ENCODE results near the gene FOXC1.

The FOXC1 gene

DNA sequence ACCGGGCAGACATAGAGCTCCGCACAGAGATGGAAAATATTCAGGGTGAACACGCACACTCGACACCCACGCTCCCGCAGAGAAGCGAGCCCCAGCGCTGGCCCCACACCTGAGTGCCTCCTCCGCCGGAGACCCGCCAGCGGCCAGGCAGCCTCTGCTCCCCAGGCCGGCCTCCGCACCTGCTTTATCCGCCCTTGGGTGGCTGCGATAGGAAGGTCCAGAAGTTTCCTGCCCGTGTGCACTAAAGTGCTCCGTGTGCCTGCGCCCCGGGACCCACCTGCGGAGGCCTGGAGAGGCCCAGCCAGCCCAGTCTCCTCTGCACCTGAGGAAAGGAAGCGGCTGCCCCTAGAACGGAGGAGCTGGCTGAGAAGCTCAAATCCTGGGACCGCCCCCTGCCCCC is 10.8 kb upstream of the FOXC1 start:
- no peak for DNase-seq (ENCODE audit: low read depth in 2 of 2, low spot score in 1 of 2)

- no peak for DNase-seq (ENCODE audit: low read depth in 2 of 2, low spot score in 1 of 2)
These were observed 10.2 kb upstream of the FOXC1 start for GRCh38 chr6:1599469-1599868.

DNA sequence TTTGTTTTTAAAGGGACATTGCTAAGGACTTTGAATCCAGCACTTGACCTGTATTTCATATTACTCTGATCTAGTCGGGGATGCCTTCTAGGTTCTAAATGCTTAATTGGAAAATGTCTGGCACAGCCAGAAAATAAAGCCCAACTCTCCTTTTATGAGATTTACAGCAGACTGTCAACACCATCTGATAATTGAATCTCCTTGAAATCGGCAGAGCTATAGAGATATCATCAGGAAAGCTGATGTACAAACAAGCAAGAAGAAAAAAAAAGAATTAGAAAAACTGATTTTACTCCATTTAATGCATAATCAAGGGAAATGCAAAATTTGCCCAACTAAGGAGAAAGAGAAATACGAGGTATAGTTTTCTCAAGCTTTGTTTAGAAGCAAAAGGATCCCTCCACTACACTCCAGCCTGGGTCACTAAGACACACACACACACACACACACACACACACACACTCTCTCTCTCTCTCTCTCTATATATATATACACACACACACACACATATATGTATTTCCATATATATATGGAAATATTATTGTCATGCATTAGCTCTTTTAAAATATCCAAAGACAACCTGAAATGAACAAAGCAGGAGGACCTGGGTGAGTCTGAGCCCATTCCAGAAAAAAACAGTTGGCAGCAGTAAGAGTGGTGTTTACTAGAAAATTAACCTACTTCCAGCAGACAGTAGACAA is 9.5 kb upstream of the FOXC1 start:
- no peak for DNase-seq (ENCODE audit: low read depth in 2 of 2, low spot score in 1 of 2)

DNA sequence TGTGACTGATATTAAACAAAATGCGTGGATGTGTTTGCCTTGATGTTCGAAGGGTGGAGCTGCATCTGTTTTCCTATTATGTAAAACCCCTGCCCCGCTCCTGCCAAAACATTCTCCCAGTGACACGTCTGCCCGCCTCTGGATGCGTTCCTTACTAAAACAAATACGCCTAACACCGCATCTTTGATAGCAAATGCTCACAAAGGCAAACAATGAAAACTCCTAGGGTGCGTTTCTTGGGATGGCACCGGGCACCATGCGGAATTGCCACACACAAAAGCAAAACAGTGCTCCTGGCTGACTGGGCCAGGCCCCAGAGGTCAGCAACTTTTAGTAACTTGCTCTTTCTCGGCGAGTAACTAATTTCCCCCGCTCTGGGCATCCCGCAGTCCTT is 9.0 kb upstream of the FOXC1 start:
- no peak for DNase-seq (ENCODE audit: low read depth in 2 of 2, low spot score in 1 of 2)

- DNase-seq (ENCODE audit: low read depth in 2 of 2, low spot score in 1 of 2) = no peak
These were observed 8.3 kb upstream of the FOXC1 start for GRCh38 chr6:1601158-1602048.

DNA sequence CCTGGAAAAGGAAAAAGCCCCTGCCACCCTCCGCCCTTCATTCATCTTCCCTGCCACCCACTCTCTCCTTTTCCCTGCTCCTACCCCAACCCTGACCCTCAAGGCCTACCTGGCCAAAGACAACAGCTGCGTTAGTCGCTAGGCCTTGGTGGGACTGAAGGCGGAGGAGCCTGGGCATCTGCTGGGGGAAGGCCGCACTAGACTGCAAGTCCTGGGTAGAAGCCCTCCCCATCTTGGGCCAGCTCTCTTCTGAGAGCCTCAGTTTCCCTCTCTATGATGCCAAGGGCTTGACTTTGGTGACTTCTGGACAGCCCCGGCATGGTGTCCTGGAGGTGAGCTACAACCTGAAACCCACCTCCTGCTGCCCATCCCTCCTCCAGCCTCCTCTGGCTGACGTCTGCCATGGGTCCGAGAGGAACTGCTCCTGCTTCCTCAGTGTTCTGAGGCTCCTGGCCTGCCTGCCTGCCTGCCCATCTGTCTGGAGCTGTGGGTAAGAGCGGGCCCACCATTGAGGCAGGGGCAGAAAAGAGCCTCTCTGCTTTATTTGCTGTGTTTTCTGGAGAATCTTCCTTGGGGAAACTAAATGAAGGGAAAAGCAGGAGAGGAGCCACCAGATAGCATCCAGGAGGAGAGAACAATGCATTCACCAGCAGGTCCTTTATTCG is 7.5 kb upstream of the FOXC1 start:
- DNase-seq (ENCODE audit: low read depth in 2 of 2, low spot score in 1 of 2) = no peak

DNA sequence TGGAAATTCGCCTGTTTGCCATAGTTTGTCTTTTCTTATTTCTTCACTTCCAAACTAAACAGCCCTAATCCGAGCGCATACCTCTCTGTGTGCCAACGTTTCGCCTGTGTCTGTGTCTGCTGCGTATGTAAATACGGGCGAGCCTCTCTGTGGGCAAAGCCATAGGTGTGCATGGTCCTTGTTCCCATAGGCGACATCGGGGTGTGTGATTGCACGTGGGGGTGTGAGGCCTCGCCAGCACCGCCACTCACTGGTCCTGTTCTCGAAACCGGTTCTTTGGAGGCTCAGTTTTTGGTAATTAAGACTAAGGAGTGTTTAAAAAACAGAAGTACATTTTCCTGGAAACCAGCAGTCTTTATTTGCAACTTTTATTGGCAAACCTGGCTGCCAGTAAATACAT is 6.0 kb upstream of the FOXC1 start:
- no peak for DNase-seq (ENCODE audit: low read depth in 2 of 2, low spot score in 1 of 2)

GRCh38 chr6:1604158-1605003 is 5.3 kb upstream of the FOXC1 start:
- peak in 1 of 2 donors; percentile 42 for DNase-seq (ENCODE audit: low read depth in 2 of 2, low spot score in 1 of 2)

DNA sequence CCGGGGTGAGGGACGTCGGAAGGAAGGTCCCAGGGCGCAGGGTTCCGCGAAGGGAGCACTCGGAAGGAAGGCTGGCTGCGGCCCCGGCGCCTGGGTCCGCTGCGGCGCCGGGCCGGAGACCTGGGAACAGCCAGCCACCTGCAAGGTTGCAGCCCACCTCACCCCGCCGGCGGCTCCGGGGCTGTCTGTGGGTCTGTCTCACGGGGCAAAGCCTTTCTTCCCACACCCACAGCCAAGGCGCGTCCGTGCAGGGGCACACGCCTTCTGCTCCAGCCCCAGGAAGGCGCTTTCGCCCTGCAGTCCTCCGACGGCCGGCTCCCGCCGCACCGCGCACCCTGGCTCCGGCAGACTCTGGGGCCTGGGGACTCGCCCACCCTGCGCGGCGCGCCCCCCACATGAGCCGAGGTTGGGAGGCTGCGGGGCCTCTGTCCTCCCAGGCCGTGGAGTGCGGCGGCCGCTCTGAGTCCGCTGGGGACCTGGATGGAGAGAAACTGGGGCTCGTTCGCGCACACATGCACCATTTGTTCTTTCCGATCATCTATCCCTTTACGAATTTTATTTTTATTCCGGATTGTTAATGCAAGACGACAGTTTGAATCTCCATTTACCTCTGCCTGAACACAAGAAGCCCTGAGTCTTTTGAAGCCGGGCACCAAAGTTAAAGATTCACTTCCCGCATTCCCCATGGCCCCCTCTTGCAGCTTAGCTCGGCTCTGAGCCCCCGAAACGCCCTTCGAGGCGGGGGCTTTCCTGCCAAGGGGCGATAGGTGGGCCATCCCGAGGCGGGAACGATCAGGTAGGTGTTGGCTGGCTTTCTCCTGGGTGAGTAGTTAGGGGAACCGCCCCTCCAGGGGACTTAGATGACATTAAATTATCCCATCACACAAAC is 4.5 kb upstream of the FOXC1 start:
- no peak for DNase-seq (ENCODE audit: low read depth in 2 of 2, low spot score in 1 of 2)

DNA sequence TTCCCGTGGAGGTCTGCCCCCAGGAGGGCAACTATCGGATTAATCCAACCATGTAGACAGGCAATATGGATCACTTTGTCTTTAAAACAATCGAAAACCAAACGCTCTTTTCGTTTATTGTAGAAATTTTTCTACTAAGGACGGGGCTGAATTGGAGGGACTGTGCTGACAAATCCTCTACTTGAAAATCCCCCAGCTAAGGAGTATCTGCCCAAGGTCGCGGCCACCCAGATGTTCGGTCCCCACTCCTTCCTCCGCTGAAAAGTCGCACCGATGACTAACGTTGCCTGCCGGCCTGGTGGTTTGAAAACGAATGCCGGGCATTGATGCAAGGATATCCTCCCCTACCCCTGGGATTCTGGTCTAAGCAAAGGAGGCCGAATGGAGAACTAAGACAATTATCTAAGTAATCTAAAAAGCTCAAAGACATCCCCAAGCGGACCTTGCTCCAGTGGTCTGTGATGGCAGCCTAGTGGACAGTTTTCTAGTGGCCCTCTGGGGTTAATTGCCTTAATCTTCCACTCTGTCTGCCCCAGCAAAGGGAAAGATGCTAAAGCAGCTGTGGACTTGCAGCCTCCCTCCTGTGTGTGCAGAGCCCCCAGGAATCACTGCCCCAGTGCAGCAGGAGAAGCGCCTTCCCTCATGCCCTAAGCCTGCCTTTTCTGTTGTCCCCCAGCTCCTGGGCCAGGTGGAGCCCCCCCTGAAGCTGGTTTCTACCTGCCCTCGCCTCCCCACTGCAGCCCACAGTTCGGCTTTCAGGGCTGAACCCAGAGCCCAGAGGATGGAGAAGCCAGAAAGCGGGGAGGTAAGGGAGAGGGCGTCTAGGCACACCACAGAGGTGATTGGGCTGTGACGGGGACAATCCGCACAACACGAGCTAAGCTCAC is 3.6 kb upstream of the FOXC1 start:
- DNase-seq (ENCODE audit: low read depth in 2 of 2, low spot score in 1 of 2) = no peak

GRCh38 chr6:1606780-1607515 is 2.8 kb upstream of the FOXC1 start:
- DNase-seq (ENCODE audit: low read depth in 2 of 2, low spot score in 1 of 2) = no peak

DNA sequence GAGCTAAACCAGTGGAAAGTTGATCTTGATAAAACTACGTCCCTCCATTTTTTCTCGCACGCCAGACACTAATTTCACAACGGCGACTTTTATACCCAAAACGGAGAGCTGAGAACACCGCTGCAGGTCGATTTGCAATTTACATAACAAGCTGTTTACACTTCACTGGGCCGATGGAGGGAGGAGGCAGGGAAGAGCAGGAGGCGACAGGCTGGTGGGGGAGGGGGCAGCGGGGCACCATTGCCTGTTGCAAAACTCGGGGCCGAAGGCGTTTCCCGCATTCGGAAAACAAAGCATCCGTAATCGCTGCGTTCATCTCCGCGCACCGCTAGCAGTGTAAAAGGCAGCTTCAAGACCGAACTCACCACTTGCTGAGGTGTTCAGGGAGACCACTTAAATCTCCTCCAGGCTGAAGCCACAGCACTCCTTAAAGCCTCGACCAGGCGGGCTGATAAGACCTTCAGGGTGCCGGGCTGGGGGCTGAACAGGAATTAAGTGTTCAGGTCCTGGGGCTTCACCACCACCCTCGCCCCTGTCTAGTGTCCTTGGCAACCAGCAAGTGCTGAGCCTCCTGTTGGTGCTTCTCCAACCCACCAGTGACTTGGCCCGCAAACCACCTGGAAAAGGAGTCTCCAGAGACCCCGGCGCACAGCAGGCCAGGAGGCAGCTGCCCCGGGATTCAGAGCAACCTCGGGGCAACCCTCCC is 2.0 kb upstream of the FOXC1 start:
- DNase-seq (ENCODE audit: low read depth in 2 of 2, low spot score in 1 of 2) = no peak

DNA sequence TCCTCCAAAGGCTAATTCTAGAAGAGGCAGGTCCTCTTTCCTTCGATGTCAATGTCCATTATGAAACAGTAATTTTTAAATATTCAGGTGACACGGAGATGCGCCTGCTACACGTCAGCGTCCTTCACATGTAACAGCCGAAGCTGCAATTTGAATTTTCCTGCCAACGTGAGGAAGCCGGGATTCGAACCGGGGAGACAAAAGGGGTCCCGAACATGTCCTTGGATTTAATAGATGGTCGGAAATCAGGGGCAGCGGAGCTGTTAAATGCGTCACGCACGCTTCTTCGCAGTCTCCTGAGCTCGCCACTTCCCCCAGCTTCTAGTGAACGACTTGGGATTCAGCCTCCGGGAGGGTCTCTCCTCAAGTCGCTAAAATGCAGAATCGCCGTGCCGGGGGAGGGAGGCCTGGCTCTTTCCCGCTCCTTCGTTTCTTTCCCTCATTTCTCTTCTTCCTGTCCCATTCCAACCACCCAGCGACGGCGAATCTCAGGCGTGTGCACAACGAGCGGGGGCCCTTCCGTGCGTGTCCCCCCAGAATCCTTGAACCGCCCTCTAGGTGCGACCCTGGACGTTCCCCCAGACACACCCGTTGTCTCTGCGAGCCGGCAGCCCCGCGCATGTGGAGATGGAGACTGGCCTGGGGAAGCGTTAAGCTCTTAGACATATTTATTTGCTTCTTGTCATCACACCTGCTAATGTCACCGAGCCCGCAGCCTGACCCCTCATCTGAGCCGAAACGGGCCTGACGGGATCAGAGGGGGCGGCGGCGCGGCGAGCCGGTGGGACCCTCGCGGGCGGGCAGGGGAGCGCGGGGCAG is 1.3 kb upstream of the FOXC1 start:
- no peak for DNase-seq (ENCODE audit: low read depth in 2 of 2, low spot score in 1 of 2)

DNA sequence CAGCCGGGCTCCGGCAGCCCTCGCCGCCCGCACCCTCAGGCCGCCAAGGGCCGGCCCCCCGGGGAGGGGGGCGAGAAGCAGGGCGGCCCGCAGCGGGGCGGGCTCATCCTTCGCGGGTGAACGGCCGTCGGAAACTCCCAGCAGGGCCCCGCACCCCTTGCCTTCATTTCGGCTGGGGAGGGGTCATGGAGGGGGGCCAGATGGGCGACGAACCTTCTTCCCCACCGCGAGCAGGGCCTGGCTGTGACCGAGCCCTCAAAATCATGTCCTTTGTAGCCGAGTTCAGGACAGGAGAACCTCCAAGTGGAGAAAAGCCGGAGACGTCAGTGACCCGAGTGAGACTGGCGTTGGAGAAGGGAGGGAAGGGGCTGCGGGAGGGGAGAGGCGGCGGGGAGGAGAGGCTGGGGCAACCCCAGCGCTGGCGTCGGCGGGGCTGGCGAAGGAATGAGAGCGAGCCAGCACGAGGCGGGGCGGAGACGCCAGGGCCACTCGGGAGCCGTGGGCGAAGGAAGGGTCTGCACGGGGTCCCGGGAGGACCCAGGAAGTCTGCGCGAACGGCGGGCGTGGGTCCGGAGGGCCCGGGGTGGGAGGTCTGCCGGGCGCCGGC is 571 bp upstream of the FOXC1 start:
- no peak for DNase-seq (ENCODE audit: low read depth in 2 of 2, low spot score in 1 of 2)

GRCh38 chr6:1610497-1611321 is 994 bp downstream of the FOXC1 start:
- no peak for DNase-seq (ENCODE audit: low read depth in 2 of 2, low spot score in 1 of 2)

GRCh38 chr6:1611322-1611571 is 1.5 kb downstream of the FOXC1 start:
- DNase-seq (ENCODE audit: low read depth in 2 of 2, low spot score in 1 of 2) = no peak
